GM11168 (cell line): Measurements from ENCODE around the gene THAP4.

ENCODE experiments used
- in situ Hi-C: fragments of 300-500 bp; cut with MboI; formaldehyde crosslinking; loops from one replicate; pipeline ENCODE4 v1.12.0; 2022; ENCODE audit warnings: low sequenced_read_pairs; ENCODE audit not compliant: unreplicated experiment

THAP4 gene

DNA sequence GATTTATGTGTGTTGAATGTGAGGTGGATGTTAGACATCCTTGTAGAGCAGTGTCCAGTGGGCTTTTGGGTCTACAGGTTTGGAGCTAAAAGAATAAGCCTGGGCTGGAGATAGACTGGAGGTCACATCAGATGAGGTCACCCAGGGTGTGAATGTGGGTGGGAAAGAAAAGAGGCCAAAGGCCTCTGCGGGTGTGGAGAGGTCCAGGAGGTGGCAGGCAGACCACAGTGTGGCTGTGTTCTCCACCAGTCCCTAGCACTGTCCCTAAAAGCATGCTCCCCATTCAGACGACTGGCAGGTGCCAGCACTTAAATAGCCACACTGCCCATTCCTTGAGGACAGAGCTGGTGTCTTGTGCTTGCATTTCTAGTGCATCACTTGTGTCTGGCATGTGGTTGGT lies 4.7 kb upstream of the THAP4 start:
- in situ Hi-C loops: no loop called here

GRCh38 chr2:241640165-241640795 lies 3.3 kb upstream of the THAP4 start:
- in situ Hi-C loops: no loop called here

GRCh38 chr2:241639385-241639784 lies 2.4 kb upstream of the THAP4 start:
- in situ Hi-C loops: no loop called here

- in situ Hi-C loops: no loop called here
Measured at GRCh38 chr2:241638940-241639339, 2.0 kb upstream of the THAP4 start.

GRCh38 chr2:241637795-241638660 lies 1.1 kb upstream of the THAP4 start:
- in situ Hi-C loops: no loop called here

GRCh38 chr2:241636182-241637017 lies 558 bp downstream of the THAP4 start:
- in situ Hi-C loops: no loop called here

DNA sequence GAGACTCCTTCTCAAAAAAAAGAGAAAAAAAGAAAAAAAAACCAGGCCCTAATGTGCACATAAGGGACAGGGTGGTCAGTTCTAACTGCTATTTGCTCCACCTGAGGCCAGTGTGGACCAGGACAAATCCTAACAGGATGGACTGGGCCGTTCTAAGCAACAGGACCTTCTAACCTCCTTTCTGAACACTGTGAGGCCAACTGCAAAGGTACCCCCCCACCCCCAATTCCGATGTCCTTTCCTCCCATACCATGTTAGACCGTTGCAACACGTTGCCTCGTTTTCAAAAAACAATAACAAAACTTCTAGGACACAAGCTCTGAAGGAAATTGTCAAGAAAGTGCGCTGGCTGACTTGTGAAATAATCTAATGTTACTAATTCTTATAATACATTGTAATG lies 1.2 kb downstream of the THAP4 start:
- in situ Hi-C loops: no loop called here

- in situ Hi-C loops: no loop called here
Measured at GRCh38 chr2:241633561-241633960, 3.4 kb downstream of the THAP4 start.

- in situ Hi-C loops: no loop called here
Measured at GRCh38 chr2:241632478-241633325, 4.3 kb downstream of the THAP4 start.

DNA sequence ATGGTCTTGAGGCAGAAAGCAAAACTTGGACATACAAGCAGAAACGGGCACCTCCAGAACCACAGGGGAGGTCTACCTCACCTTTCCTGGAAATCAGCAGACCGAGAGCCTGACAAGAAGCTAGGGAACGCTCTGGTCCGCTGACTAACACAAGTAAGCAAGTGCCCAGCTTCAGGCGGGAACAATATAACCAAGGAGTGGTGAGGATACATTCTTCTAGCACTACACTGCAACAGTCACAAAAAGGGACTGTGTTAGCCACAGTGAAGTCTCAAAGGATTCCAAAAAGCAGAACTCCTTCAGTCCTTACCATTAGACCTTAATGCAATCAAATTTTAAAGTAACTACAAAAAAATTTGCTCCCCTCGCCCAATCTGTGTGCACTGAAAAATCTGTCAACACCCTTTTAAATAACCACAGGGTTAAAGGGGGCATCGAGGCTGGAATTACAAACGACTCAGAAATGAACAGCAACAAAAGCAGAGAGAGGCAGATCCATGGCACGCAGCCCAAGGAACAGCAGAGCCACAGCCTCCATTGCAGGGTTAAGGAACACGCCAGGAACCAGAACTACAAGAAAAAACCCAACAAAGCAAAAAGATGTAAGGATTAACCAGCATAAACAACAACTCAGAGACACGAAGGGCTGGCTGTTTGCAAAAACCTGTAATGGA lies 7.1 kb downstream of the THAP4 start:
- in situ Hi-C loops: no loop called here

DNA sequence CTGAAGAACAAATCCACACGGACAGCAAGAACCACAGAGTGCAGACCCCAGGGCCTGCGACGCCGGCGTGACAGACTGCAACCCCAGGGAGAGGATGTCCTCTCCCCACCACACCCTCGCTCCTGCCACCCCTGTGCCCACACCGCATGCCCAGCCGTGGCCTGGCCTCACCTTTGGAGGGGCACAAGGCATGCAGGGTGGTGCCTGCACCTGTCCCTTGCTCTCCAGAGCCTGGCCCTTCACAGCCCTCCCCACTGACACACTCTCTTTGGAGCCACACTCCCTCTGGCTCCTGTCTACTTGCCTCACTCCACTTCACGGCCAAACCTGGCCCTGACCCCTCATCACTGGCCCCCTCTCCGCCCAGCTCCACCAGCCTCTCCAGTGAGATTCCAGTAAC lies 9.3 kb downstream of the THAP4 start:
- in situ Hi-C loops: no loop called here

GRCh38 chr2:241620419-241620769 lies 16.6 kb downstream of the THAP4 start:
- in situ Hi-C loops: no loop called here

- in situ Hi-C loops: no loop called here
Measured at GRCh38 chr2:241619597-241620418, 17.1 kb downstream of the THAP4 start.

- in situ Hi-C loops: no loop called here
Measured at GRCh38 chr2:241618829-241619228, 18.1 kb downstream of the THAP4 start.

DNA sequence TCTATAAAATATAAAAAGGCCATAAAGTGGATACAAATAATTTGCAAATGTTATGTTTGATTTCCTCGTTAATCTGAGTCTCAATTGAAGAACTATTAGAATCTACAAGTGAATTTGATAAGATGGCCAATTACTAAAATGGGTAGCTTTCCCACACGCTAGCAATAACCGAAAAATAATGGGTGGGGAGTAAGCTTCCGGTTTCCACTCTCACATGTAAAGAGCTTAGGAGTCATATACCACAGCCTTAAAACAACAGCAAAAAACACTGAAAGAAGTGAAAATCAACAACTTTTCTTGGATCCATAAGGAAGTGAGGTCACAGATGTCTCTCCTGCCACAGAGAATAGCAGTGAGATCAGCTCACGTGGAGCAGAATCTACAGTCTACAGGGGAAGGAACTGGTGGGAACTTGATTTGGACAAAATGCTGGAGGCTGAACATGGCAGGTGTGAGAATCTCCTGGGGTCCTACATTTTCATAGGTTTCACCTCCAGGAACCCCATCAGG lies 18.6 kb downstream of the THAP4 start:
- in situ Hi-C loops: no loop called here

DNA sequence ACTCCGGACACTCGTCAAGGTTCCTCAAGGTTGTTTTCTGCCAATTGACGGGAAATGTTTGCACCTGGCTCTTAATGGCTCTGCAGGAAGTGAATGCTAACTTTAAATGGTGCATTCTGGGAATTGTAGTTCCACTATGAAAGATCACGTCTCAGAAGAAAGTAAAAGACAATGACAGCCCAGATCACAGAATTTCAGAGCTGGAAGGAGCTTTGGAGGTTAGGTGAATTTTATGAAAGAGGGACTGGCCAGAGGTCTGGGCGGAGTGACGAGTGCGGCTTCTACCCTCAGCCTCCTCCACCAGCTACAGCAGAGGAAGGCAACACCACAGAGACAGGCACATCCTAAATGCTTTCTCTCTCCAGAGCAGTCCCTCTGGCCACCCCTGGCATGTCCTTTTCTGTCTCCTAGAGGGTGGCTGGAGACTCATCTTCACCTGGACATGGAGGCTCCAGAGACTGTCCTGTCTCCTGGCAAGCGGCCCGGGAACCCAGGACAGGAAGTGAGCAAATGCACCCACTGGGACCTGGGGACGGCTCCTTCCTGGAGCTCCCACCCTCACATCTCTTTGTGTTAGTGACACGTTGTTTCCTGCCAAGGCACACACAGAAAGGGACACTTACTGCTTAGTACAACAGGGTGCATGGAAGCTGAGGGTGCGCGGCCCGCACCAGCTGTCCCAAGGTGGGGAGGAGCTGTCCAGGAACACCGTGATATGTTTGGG lies 19.4 kb downstream of the THAP4 start:
- in situ Hi-C loops: no loop called here

DNA sequence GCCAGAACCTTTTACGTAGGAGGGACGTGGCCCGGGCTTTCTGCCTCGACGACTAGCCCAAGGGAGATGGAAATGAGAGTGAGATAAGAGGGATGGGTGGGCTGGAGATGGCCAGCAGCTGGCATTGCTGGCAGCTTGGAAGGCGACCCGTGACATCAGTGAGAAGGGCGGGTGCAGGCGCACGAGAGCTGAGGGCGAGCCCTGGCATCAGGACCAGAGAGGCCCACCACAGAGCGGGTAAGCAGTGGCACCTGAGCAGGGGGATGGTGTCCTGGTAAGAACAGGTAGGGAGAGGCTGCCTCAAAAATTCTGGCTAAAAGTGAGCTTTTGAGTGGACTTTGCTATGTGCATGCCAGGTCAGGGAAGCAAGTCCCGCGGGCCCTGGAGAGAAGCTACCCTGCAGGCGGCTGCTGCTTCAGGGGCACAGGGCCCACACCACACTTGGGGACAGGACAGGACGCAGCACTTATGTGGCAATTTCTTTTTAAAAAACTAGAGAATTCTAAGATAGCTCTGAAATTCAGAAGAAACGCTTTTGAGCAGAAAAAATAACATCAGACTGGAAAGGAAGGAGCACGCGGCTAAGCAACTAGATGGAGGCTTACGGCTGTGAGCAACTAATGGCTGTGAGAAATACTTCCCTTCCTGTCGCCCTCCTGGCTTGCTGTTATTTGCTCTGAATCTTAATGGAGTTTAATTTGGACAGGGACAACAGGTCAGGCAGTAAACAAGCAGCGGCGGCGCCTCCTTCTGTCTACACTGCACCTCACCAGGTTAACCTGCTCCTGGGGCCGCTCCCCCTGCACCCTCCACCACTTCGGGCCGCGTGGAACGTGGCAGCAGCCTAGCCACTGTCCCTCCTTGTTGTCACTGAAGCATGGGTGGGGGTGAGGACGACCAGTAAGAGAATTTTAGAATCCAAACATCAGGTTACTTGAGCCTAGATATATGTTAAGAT lies 20.5 kb downstream of the THAP4 start:
- in situ Hi-C loops: no loop called here
